ENCODE data around the gene SAMD11.
"Not testable (repeated sequence)": the region's sequence is repeated elsewhere in the genome, so short reads cannot be mapped to it uniquely, and the experiment has no call there.

Gene SAMD11

DNA sequence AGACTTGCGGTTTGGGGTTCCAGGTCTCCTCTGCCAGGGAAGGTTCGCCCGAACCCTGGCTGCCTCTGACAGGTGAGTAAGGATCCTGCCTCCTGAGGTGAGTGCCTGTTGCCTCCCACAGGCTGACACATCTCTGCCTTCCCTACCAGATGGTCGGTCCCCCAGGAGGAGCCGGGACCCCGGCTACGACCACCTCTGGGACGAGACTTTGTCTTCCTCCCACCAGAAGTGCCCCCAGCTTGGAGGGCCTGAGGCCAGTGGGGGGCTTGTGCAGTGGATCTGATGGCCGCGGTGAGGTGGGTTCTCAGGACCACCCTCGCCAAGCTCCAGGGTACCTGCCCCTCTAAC, 50.5 kb downstream of the SAMD11 start:
- no peak for DNase-seq (ENCODE audit: low read depth in 2 of 3, low spot score in 1 of 3)

GRCh38 chr1:974687-975328, 51.1 kb downstream of the SAMD11 start:
- DNase-seq (ENCODE audit: low read depth in 2 of 3, low spot score in 1 of 3), result no peak

GRCh38 chr1:975365-975764, 51.6 kb downstream of the SAMD11 start:
- no peak for DNase-seq (ENCODE audit: low read depth in 2 of 3, low spot score in 1 of 3)

GRCh38 chr1:975896-976683, 52.4 kb downstream of the SAMD11 start:
- DNase-seq (ENCODE audit: low read depth in 2 of 3, low spot score in 1 of 3), result peak in 2 of 3 donors; percentile 48 to 53

DNA sequence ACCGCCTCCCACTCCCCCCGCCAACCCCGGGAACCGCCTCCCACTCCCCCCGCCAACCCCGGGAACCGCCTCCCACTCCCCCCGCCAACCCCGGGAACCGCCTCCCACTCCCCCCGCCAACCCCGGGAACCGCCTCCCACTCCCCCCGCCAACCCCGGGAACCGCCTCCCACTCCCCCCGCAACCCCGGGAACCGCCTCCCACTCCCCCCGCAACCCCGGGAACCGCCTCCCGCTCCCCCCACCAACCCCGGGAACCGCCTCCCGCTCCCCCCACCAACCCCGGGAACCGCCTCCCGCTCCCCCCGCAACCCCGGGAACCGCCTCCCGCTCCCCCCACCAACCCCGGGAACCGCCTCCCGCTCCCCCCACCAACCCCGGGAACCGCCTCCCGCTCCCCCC, 53.1 kb downstream of the SAMD11 start:
- not testable (repeated sequence) for DNase-seq (ENCODE audit: low read depth in 2 of 3, low spot score in 1 of 3)

DNA sequence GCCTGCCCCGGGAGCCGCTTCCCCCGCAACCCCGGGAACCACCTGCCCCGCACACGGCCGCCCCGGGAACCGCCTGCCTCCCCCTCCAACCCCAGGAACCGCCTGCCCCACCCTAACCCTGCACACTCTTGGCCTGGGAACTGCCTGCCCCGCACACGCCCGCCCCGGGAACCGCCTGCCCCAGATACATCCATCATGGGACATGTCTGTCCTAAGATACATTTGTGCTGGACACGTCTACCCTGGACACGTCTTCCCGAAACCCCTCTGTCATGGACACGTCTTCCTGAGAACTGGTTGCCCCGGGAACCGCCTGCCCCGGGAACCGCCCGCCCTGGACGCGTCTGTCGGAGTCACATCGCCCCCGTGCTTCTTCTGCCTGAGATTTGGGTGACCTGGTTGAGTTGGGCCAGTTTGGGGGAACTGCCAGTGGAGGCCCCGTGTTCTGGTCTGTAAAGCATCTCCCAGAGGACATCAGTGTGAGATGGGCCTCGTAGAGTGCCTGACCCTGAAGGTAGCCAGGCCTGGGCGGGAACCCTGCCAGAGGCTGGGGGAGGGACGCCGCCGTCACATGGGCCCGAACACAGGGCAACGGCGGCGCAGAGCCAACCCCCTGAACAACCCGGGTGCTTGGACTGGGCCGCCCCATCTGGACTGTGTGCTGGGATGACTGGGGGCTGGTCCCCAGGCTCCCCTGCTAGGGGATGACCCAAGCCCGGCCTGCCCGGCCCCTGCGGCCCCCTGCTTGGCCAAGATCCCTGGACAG, 54.5 kb downstream of the SAMD11 start:
- DNase-seq (ENCODE audit: low read depth in 2 of 3, low spot score in 1 of 3), result no peak

DNA sequence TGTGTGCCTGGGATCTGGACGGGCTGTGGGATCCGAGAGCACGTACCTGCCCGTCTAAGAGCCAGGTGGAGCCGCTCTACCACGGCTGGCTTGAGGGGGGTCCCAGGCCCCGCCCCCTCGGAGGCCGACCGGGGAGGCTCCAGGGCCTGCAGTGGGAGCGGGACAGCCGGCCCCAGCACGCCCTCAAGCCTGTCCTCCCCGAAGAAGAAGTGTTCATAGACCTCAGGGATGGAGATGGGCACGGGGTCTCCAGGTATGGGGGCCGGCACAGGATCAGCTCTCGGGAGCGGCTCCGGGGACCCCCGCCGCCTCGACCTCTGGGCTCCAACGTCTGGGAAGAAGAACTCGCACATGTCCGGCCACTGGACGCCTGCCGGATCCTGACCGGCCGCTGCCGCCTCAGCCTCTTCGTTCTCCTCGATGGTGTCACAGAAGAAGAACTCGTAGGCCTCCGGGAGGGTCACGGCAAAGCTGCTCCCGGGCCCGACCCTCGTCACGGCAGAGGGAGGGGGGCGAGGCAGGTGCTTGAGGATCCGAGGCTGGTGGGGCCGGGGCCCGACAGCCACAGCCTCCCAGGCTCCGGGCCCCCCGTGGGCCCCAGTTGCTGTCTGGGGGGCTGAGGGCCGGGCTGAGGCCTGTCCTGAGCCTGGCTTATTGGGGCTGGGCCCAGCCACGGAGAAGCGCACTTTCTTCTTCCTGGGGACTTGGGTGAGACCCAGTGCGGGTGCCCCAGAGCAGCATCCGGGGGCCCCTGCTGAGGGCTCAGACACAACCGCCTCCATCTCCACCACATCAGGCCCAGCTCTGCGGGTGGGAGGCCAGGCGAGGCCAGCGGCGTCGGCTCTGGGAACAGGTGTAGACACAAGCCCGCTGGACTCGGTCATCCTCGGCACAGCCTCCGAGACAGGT, 55.4 kb downstream of the SAMD11 start:
- no peak for DNase-seq (ENCODE audit: low read depth in 2 of 3, low spot score in 1 of 3)

GRCh38 chr1:979744-980072, 56.0 kb downstream of the SAMD11 start:
- DNase-seq (ENCODE audit: low read depth in 2 of 3, low spot score in 1 of 3), result no peak

DNA sequence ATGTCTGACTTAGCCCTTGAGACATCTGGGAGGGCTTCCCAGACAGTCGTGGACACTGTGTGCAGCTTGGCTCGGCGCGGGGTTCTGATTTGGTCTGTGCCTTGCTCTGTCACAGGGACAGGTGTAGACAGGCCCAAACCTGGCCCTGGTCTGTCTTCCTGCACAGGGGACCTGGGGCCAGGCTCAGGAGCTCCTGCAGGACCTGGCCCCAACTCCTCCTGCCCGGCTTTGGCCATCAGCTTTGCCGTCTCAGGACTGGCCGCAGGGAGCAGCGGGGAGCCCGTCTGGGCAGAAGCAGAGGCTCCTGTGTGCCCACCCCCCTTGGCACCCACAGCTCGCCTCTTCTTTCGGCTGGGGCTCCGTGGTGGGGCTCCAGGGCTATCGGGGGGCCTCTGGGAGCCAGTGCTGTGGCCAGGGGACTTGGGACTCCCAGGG, 56.4 kb downstream of the SAMD11 start:
- DNase-seq (ENCODE audit: low read depth in 2 of 3, low spot score in 1 of 3), result no peak

DNA sequence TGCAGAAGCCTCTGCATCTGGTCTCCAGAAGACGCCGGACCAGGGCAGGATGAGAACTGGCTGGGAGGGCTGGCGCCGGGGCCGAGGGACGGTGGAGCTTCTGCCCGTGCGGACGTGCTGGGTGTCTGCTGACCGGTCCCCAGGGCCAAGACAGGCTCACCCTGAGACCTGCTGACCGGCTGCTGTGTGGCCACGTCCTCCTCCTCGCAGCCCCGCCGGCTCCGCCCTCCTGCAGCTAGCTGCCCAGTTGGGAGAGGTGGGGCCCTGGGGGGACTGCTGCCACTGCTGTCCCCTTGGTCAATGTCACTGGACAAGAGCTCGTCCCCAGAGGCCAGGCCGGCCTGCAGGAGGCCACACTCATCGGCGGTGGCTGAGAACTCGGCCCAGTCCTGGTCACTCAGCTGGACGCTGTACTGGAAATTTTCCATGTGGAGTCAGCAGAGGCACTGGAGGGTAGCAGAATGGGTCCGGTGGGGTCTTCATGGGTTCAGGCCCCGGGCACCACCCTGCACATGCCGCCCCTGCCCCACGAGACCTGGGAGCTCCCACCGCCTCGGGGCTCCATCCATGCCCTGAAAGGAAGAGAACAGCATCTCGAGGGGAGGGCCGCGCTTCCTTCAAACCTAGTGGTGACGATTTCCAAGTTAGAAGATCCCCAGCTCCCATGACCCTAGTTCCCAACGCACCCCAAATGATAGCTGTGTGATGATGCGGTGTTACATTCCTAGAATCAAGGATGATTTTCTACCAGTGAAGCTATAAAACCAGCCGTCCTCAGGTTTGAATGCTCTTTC, 57.1 kb downstream of the SAMD11 start:
- no peak for DNase-seq (ENCODE audit: low read depth in 2 of 3, low spot score in 1 of 3)

DNA sequence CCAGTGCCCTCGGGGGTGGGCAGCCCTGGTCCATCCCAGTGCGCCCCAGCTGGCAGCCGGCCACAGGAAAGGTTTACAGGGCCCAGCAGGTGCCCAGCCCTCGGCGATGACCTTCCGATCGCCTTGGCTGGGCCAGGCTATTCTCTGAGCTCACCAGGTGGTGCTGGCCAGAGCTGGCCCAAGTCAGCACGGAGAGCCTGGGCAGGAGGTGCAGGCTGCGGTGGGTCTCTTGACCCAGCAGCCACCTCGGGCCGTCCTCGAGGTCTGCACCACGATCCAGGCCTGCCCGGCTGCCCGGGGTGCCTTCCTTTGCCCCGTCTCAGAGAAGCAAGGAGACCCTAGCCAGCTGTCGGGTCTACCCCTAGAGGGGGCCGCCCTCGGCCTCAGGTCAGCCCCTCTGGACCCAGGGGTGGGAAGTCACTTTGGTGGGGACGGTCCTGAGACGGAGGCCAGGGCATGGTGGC, 57.8 kb downstream of the SAMD11 start:
- DNase-seq (ENCODE audit: low read depth in 2 of 3, low spot score in 1 of 3), result no peak

- DNase-seq (ENCODE audit: low read depth in 2 of 3, low spot score in 1 of 3), result no peak
Measured at GRCh38 chr1:981955-982558, 58.3 kb downstream of the SAMD11 start, which contains the start of gene PERM1. Gene PERM1, minus strand, starts transcription at chr1:982093. Its CDS starts 1,064 bp downstream, at chr1:981029.

- no peak for DNase-seq (ENCODE audit: low read depth in 2 of 3, low spot score in 1 of 3)
Measured at GRCh38 chr1:982765-983436, 59.2 kb downstream of the SAMD11 start.

- DNase-seq (ENCODE audit: low read depth in 2 of 3, low spot score in 1 of 3), result peak in 1 of 3 donors; percentile 63
Measured at GRCh38 chr1:983798-984475, 60.2 kb downstream of the SAMD11 start.

DNA sequence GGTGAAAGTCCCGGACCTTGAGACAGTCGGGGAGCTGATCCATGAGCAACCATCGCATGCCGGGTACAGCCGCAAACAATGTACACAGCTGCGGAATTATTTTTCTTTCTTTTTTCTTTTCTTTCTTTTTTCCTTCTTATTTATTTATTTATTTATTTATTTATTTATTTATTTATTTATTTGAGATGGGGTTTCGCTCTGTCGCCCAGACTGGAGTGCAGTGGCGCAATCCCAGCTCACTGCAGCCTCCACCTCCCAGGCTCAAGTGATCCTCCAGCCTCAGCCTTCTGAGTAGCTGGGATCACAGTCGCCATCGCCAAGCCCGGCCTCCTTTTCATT, 60.7 kb downstream of the SAMD11 start:
- DNase-seq (ENCODE audit: low read depth in 2 of 3, low spot score in 1 of 3), result no peak

- no peak for DNase-seq (ENCODE audit: low read depth in 2 of 3, low spot score in 1 of 3)
Measured at GRCh38 chr1:985126-985525, 61.4 kb downstream of the SAMD11 start.

- DNase-seq (ENCODE audit: low read depth in 2 of 3, low spot score in 1 of 3), result not testable (repeated sequence)
Measured at GRCh38 chr1:988061-988460, 64.3 kb downstream of the SAMD11 start.

DNA sequence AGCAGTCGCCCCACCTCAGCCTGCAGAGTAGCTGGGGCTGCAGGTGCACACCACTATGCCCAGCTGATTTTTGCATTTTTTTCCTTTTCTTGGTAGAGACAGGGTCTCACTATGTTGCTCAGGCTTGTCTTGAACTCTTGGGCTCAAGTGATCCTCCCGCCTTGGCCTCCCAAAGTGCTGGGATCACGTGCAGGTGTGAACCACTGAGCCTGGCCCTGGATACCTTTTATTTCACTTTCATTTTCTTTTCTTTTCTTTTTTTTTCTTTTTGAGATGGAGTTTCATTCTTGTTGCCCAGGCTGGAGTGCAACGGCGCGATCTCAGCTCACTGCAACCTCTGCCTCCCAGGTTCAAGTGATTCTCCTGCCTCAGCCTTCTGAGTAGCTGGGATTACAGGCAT, 67.6 kb downstream of the SAMD11 start:
- DNase-seq (ENCODE audit: low read depth in 2 of 3, low spot score in 1 of 3), result not testable (repeated sequence)

- no peak for DNase-seq (ENCODE audit: low read depth in 2 of 3, low spot score in 1 of 3)
Measured at GRCh38 chr1:991895-992294, 68.2 kb downstream of the SAMD11 start.
